ENCODE results near the gene CCDC71L. TPM values are rescaled to one million over a fixed set of nuclear protein-coding genes. Genes with fewer than 3 reads are reported as not detected.

The CCDC71L gene
- total and polyA plus RNA-seq, 2 of the 4 experiments (the other 2 are of a cell fraction): 19.7 to 20.6 TPM

DNA sequence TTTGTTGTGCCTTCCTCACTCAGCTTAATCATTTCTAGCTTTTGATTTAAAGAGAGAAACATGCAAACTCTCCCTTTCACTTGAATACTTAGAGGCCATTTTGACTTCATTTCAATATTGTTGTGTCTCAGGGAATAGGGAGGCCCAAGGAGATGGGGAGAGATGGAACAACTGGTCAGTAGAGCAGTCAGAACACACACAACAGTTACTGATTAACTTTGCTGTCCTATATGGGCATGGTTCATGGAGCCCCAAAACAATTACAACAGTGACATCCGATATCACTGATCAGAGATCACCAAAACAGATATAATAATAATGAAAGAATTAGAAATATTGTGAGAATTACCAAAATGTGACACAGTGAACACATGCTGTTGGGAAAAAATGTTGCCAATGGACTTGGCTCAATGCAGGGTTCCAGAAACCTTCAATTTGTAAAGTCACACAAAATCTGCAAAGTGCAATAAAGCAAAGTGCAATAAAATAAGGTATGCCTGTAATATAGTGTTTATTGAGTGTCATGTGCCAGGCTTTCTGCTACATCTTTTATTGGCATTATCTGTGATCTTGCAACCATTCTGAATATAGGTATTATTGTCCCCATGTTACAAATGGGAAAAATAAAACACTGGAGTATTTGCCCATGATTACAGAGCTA is 38.2 kb downstream of the CCDC71L start:
- peak overlapping the region; percentile 65; the same call in 1 of the 3 replicates for H2BK15ac ChIP-seq (ENCODE audit: low read depth, low read length)
- H3K14ac ChIP-seq (replicated peaks; ENCODE audit: low read depth, low read length): 0 out of 2 replicates have a peak overlapping the region, but pooled peaks have one; percentile 12
- H2BK120ac ChIP-seq (ENCODE audit: low read depth, low read length): peak overlapping the region; percentile 93
- peaks cover 8% of the 10 kb centered on the region for H3K4me1 ChIP-seq (ENCODE audit: control insufficient read depth, insufficient read depth, low read length)
- no peak overlapping the region for H2AK9ac ChIP-seq (replicated peaks; ENCODE audit: low read depth, low read length, poor library complexity)
- no peak overlapping the region; the same call in 1 of the 2 replicates for H4K91ac ChIP-seq (ENCODE audit: insufficient read depth, low read depth, low read length)
- no peak overlapping the region for H2AFZ ChIP-seq (replicated peaks; ENCODE audit: low read length, poor library complexity)
- peak overlapping the region in 1 of 2 experiments; percentile 28; a peak in 1 of 4 replicates for H4K8ac ChIP-seq (ENCODE audit: low read depth in 2 of 2, low read length in 2 of 2)
- dilution Hi-C loops (cut with HindIII; ENCODE audit: low sequenced_read_pairs, unreplicated experiment) (no loop called here), intact Hi-C loops (cut with micrococcal nuclease) (no loop called here), in situ Hi-C loops (cut with MboI; ENCODE audit: low sequenced_read_pairs) (no loop called here)
- CTCF ChIA-PET: interaction anchor here (0.7 to 1.4 kb wide), 3 partner anchors 23 to 138 kb away, joined by 3 to 4 read pairs (median 3); partner anchors contain the start of gene CCDC71L
- H2BK20ac ChIP-seq (ENCODE audit: low read depth, low read length): peak overlapping the region; percentile 92
- WGBS, 2 experiments (ENCODE audit: extremely low coverage in 2 of 2, insufficient read length in 1 of 2): no CpG with 5 or more reads among the region's 1 CpG
- peaks cover 3% of the 10 kb centered on the region for H4K20me1 ChIP-seq (ENCODE audit: insufficient read depth, low read length)
- no TSS peak for BruUV-seq (replicated peaks)
- no peak overlapping the region for H3K27ac ChIP-seq (ENCODE audit: insufficient read depth, low read length)
- peaks cover 7% of the 10 kb centered on the region; the same call in 1 of the 2 replicates for H3K9me3 ChIP-seq (ENCODE audit: control insufficient read depth, insufficient read depth, low read length)
- peaks cover 1% of the 10 kb centered on the region; the same call in 1 of the 2 replicates for H3K36me3 ChIP-seq (ENCODE audit: control insufficient read depth, insufficient read depth, low read length)
- POLR2A ChIA-PET (ENCODE audit: unreplicated experiment): no interaction called here
- no peak for TF ChIP-seq CHD1 (IDR thresholded peaks at IDR 0.05; ENCODE audit: low read depth, low read length)
- no peak for TF ChIP-seq MXI1 (IDR thresholded peaks at IDR 0.05; ENCODE audit: borderline replicate concordance, low read depth, low read length)
- no peak for TF ChIP-seq SMC3 (IDR thresholded peaks at IDR 0.05; ENCODE audit: low read depth, low read length)
- TF ChIP-seq, protein P1, sequence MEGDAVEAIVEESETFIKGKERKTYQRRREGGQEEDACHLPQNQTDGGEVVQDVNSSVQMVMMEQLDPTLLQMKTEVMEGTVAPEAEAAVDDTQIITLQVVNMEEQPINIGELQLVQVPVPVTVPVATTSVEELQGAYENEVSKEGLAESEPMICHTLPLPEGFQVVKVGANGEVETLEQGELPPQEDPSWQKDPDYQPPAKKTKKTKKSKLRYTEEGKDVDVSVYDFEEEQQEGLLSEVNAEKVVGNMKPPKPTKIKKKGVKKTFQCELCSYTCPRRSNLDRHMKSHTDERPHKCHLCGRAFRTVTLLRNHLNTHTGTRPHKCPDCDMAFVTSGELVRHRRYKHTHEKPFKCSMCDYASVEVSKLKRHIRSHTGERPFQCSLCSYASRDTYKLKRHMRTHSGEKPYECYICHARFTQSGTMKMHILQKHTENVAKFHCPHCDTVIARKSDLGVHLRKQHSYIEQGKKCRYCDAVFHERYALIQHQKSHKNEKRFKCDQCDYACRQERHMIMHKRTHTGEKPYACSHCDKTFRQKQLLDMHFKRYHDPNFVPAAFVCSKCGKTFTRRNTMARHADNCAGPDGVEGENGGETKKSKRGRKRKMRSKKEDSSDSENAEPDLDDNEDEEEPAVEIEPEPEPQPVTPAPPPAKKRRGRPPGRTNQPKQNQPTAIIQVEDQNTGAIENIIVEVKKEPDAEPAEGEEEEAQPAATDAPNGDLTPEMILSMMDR (conservative IDR thresholded peaks at IDR 0.05; ENCODE audit: low read depth, low read length): no peak
- no peak for TF ChIP-seq ELK1 (IDR thresholded peaks at IDR 0.05; ENCODE audit: borderline replicate concordance, low read depth, low read length)
- TF ChIP-seq FOS (IDR thresholded peaks at IDR 0.05; ENCODE audit: low read depth, low read length): no peak
- TF ChIP-seq RCOR1 (IDR thresholded peaks at IDR 0.05; ENCODE audit: insufficient replicate concordance, low read length): no peak
- TF ChIP-seq MAFK (IDR thresholded peaks at IDR 0.05; ENCODE audit: low read depth, low read length): no peak
- TF ChIP-seq MAZ (IDR thresholded peaks at IDR 0.05; ENCODE audit: borderline replicate concordance, low read depth, low read length): no peak
- TF ChIP-seq POLR2A (IDR thresholded peaks at IDR 0.05; ENCODE audit: low read depth, low read length): no peak
- TF ChIP-seq RAD21 (IDR thresholded peaks at IDR 0.05; ENCODE audit: low read length): no peak
- TF ChIP-seq BHLHE40 (IDR thresholded peaks at IDR 0.05; ENCODE audit: low read depth, low read length): no peak
- no peak overlapping the region for H3K56ac ChIP-seq (ENCODE audit: extremely low read depth, insufficient read depth, low read length)
- H2AK5ac ChIP-seq (ENCODE audit: low read depth, low read length): peak overlapping the region; percentile 80; the same call in 1 of the 2 replicates
- DNase-seq (no peak), ATAC-seq (ENCODE audit: low read depth) (no peak)
- no peak overlapping the region for H3K18ac ChIP-seq (ENCODE audit: low read depth, low read length)
- peaks cover 5% of the 10 kb centered on the region; the same call in 1 of the 2 replicates for H3K9me1 ChIP-seq (ENCODE audit: insufficient read depth, low read length)
- peak overlapping the region; percentile 88 for H3K4ac ChIP-seq (ENCODE audit: low read depth, low read length)
- H2BK5ac ChIP-seq (ENCODE audit: low read depth, low read length, poor library complexity, severe bottlenecking): no peak overlapping the region
- H3K23ac ChIP-seq (ENCODE audit: low read depth, low read length): 0 out of 2 replicates have a peak overlapping the region, but pooled peaks have one; percentile 56
- no peak overlapping the region for H4K5ac ChIP-seq (ENCODE audit: low read depth, low read length)
- H3K4me3 ChIP-seq (ENCODE audit: insufficient read depth, low read depth, low read length): no peak overlapping the region
- H3K9ac ChIP-seq (ENCODE audit: low read depth, low read length): no peak overlapping the region
- H3K27me3 ChIP-seq (ENCODE audit: control insufficient read depth, insufficient read depth, low read length): no peaks in the 10 kb centered on the region
- H3K79me1 ChIP-seq (ENCODE audit: low read depth in 1 of 2, low read length in 2 of 2): peaks cover 0 to 27% of the 10 kb centered on the region in 2 experiments; a peak in 2 of 4 replicates
- H3K4me2 ChIP-seq (ENCODE audit: low read depth, low read length): no peak overlapping the region

Measured in IMR-90 (cell line).